Measurements from ENCODE around the gene VPS35.

GRCh38 chr16:46614006-46614405 is 75.0 kb downstream of the VPS35 start:
- TF ChIP-seq POLR2AphosphoS5 (IDR thresholded peaks at IDR 0.05) (no peak), POLR2A (IDR thresholded peaks at IDR 0.05) (no peak), CTCF (IDR thresholded peaks at IDR 0.05) (no peak), EP300 (IDR thresholded peaks at IDR 0.05) (no peak)
